A673 (cell line): ENCODE measurements around the gene NAA30. TPM values are rescaled to one million over a fixed set of nuclear protein-coding genes. Genes with fewer than 3 reads are reported as not detected.

Source experiments
- BruUV-seq: library from RNA; stranded (reverse); fragments of 400-500 nt; replicated peaks from 2 replicates; lab custom pipeline; 2021; lab: Mats Ljungman, UMichigan
- CTCF ChIA-PET: fragments of 300-600 bp; sonication (Branson Sonifier 250); formaldehyde crosslinking; loops from one replicate; lab custom pipeline; 2022; ENCODE audit warnings: antibody characterized with exemption; lab: Charles Lee
- POLR2A ChIA-PET: fragments of 300-600 bp; sonication (Branson Sonifier 250); formaldehyde crosslinking; loops from one replicate; lab custom pipeline; 2022; ENCODE audit warnings: antibody characterized with exemption; ENCODE audit not compliant: low non-redundant PET; lab: Charles Lee
- DNase-seq: peaks from one replicate; pipeline ENCODE4 v3.0.0-alpha.2; 2015; ENCODE audit warnings: low spot score
- H3K27ac ChIP-seq: fragments of 200-600 bp; sonication (generic); 2 replicates; pipeline ENCODE4 v1.5.1; 2016; ENCODE audit warnings: mixed run types, low read depth, mild to moderate bottlenecking, mixed read lengths, antibody characterized with exemption, low read length; ENCODE audit not compliant: poor library complexity, severe bottlenecking
- H3K27me3 ChIP-seq: fragments of 200-600 bp; sonication (generic); replicated peaks from 2 replicates; pipeline ENCODE4 v1.6.1; 2017; ENCODE audit warnings: mixed run types, low read depth, mild to moderate bottlenecking, mixed read lengths, antibody characterized with exemption, low read length; ENCODE audit not compliant: insufficient read depth, poor library complexity
- H3K36me3 ChIP-seq: fragments of 200-600 bp; sonication (generic); 2 replicates; pipeline ENCODE4 v1.6.1; 2016; ENCODE audit warnings: mixed run types, mild to moderate bottlenecking, mixed read lengths, antibody characterized with exemption, low read length; ENCODE audit not compliant: insufficient read depth, poor library complexity, severe bottlenecking
- H3K4me1 ChIP-seq: fragments of 200-600 bp; sonication (generic); 2 replicates; pipeline ENCODE4 v1.6.1; 2017; ENCODE audit warnings: mixed run types, mild to moderate bottlenecking, mixed read lengths, antibody characterized with exemption, low read length; ENCODE audit not compliant: insufficient read depth, poor library complexity, severe bottlenecking
- H3K4me3 ChIP-seq: fragments of 200-600 bp; sonication (generic); 2 replicates; pipeline ENCODE4 v1.5.1; 2016; ENCODE audit warnings: low read depth, mixed run types, mild to moderate bottlenecking, mixed read lengths, low read length; ENCODE audit not compliant: poor library complexity, severe bottlenecking
- H3K9me3 ChIP-seq: fragments of 200-600 bp; sonication (generic); 2 replicates; pipeline ENCODE4 v1.6.1; 2016; ENCODE audit warnings: mixed run types, low read depth, mild to moderate bottlenecking, mixed read lengths, antibody characterized with exemption, low read length; ENCODE audit not compliant: poor library complexity, severe bottlenecking
- EZH2 ChIP-seq: fragments of 200-600 bp; sonication (generic); IDR thresholded peaks from 2 replicates; pipeline ENCODE4 v1.6.1; 2017; ENCODE audit warnings: borderline replicate concordance, low read depth, mild to moderate bottlenecking, mixed read lengths, antibody characterized with exemption, low read length; ENCODE audit not compliant: poor library complexity, severe bottlenecking
- intact Hi-C: fragments of 100-400 bp; cut with micrococcal nuclease; formaldehyde crosslinking; loops from one replicate; pipeline ENCODE4 v1.10.0; 2022; ENCODE audit not compliant: unreplicated experiment
- total RNA-seq: library from RNA; stranded (reverse); gene quantifications from 2 replicates; pipeline ENCODE4 v1.2.3, GENCODE V29; 2021
- TF ChIP-seq, protein P1 (sequence below): fragments of 300-800, 200-600 bp; sonication (generic); conservative IDR thresholded peaks from 2 replicates; pipeline ENCODE4 v1.5.1; 2017; ENCODE audit warnings: low read depth, mild to moderate bottlenecking, antibody characterized with exemption, low read length, moderate library complexity, mixed read lengths

NAA30 gene
- total RNA-seq, 1 experiment from 2014 or later, result 34.3 TPM

DNA sequence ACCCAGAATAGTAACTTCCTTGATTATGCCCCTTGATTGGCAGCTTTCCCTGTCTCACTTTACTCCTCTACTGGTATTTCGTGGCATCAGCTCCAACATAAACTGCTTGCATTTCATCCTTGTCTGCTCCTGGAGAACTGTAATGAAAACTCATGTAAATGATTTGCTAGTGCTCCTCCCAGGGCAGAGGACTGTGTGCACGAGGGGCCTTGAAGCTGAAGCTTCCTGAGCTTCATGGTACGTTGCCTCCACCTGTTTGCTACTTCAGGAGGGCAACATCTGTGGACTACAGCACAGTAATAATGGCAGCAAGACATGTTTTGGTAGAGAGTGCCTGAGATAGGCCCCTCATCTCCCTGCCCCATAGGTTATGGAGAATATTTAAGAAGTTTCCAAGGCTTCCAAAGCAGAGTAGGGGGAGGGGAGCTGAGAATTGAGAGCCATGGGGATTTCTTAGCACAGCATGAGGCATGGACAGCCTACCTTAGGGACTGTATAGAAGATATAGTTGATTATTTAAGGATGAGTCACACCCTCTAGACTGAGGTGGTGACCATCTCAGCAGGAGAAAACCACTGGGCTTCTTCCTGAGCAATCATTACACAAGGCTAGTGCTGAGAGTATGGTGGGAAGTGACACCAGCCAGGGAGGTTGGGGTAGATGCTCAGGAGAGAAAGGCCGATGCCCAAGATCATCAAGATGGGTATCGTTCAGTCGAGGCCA, 73.8 kb downstream of the NAA30 start:
- Histone ChIP-seq H3K27me3 (no peaks in the 10 kb centered on the region), H3K4me3 (no peak overlapping the region), H3K9me3 (no peaks in the 10 kb centered on the region), H3K27ac (no peak overlapping the region), H3K36me3 (no peaks in the 10 kb centered on the region), H3K4me1 (no peaks in the 10 kb centered on the region)
- TF ChIP-seq, protein P1, sequence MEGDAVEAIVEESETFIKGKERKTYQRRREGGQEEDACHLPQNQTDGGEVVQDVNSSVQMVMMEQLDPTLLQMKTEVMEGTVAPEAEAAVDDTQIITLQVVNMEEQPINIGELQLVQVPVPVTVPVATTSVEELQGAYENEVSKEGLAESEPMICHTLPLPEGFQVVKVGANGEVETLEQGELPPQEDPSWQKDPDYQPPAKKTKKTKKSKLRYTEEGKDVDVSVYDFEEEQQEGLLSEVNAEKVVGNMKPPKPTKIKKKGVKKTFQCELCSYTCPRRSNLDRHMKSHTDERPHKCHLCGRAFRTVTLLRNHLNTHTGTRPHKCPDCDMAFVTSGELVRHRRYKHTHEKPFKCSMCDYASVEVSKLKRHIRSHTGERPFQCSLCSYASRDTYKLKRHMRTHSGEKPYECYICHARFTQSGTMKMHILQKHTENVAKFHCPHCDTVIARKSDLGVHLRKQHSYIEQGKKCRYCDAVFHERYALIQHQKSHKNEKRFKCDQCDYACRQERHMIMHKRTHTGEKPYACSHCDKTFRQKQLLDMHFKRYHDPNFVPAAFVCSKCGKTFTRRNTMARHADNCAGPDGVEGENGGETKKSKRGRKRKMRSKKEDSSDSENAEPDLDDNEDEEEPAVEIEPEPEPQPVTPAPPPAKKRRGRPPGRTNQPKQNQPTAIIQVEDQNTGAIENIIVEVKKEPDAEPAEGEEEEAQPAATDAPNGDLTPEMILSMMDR, result no peak
- TF ChIP-seq EZH2, result no peak
- intact Hi-C loops, result no loop called here
- ChIA-PET POLR2A (no interaction called here), CTCF (no interaction called here)
- no peak for DNase-seq
- no TSS peak for BruUV-seq

Other genes with a start within 250 kb of the NAA30 start
- gene EXOC5, start 121.7 kb upstream of the NAA30 start, total RNA-seq, result 132 TPM in 2 replicates
- 54.1 and 58.7 TPM in 2 replicates for gene AP5M1, start 121.6 kb upstream of the NAA30 start, total RNA-seq
- gene CCDC198, start 103.3 kb downstream of the NAA30 start, total RNA-seq, result not detected in 2 replicates